ENCODE measurements around the gene FLNB. TPM values are rescaled to one million over a fixed set of nuclear protein-coding genes. Genes with fewer than 3 reads are reported as not detected.

The FLNB gene
- total RNA-seq, 2 experiments from 2014 or later = 47.7 to 48.0 TPM

DNA sequence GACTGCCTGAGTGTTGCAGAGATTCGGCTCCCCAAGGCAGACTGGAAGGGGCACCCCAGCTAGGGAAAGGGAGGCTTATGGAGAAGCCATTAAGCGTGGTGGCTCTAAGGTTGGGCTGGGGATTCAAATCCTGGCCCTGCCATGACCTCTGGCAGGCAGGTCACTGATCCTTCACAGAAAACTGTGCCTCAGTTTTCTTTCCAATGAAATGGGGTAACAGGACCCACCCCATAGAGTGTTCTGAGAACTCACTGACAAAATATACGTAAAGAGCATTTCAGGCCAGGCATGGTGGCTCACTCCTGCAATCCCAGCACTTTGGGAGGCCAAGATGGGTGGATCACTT, 167.9 kb downstream of the FLNB start:
- no peak for DNase-seq
- intact Hi-C loops (cut with micrococcal nuclease) = loop anchor here (2.0 to 10.0 kb wide), 3 partner anchors 131 to 781 kb away; partner anchors contain the start of genes HTD2 and RPP14
- CTCF ChIA-PET = interaction anchor here (0.6 to 4.7 kb wide), 5 partner anchors 9 to 214 kb away, joined by 3 to 46 read pairs (median 3); no protein-coding TSS in a partner anchor
- H3K4me1 Mint-ChIP-seq (ENCODE audit: low read depth) = peaks cover 13% of the 10 kb centered on the region
- H3K27ac Mint-ChIP-seq = no peak overlapping the region
- no peaks in the 10 kb centered on the region for H3K9me3 Mint-ChIP-seq
- H3K36me3 Mint-ChIP-seq (ENCODE audit: low read depth) = no peaks in the 10 kb centered on the region
- no peak overlapping the region for H3K4me3 Mint-ChIP-seq
- H3K27me3 Mint-ChIP-seq (ENCODE audit: low read depth) = peaks cover 6% of the 10 kb centered on the region

DNA sequence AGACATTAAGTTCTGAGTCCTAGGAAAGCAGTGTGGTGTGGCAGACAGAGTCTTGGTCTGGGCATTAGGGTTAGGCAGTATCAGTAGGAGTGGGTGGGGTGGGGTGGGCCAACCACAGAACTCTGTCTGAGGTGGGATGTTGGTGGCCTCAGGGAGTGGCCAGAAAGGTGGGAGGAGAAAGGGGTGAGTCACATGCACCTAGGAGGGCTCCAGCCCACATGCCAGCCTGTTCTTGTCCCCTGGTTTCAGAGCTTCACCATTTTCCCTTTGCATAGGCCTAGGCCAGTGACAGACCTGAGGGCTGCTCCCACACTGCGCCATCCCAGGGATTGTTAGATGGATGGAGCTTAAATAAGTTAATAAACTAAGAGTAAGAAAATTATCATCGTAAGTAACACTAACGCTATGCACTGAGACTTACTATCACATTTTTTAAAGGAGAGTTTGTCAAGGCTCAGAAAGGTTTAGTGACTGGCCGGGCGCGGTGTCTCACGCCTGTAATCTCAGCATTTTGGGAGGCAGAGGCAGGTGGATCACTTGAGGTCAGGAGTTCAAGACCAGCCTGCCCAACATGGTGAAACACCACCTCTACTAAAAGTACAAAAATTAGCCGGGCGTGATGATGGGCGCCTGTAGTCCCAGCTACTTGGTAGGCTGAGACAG, 168.7 kb downstream of the FLNB start:
- Mint-ChIP-seq H3K4me1 (ENCODE audit: low read depth) (peaks cover 13% of the 10 kb centered on the region), H3K9me3 (no peaks in the 10 kb centered on the region), H3K36me3 (ENCODE audit: low read depth) (no peaks in the 10 kb centered on the region), H3K27me3 (ENCODE audit: low read depth) (peaks cover 6% of the 10 kb centered on the region), H3K27ac (no peak overlapping the region), H3K4me3 (no peak overlapping the region)
- no peak for DNase-seq
- intact Hi-C loops (cut with micrococcal nuclease) = loop anchor here (1.0 to 10.0 kb wide), 4 partner anchors 130 to 782 kb away; partner anchors contain the start of genes HTD2 and RPP14
- CTCF ChIA-PET = interaction anchor here (0.5 to 4.7 kb wide), 26 partner anchors 9 to 377 kb away, joined by 3 to 46 read pairs (median 4); partner anchors contain the start of genes FLNB, HTD2 and RPP14

DNA sequence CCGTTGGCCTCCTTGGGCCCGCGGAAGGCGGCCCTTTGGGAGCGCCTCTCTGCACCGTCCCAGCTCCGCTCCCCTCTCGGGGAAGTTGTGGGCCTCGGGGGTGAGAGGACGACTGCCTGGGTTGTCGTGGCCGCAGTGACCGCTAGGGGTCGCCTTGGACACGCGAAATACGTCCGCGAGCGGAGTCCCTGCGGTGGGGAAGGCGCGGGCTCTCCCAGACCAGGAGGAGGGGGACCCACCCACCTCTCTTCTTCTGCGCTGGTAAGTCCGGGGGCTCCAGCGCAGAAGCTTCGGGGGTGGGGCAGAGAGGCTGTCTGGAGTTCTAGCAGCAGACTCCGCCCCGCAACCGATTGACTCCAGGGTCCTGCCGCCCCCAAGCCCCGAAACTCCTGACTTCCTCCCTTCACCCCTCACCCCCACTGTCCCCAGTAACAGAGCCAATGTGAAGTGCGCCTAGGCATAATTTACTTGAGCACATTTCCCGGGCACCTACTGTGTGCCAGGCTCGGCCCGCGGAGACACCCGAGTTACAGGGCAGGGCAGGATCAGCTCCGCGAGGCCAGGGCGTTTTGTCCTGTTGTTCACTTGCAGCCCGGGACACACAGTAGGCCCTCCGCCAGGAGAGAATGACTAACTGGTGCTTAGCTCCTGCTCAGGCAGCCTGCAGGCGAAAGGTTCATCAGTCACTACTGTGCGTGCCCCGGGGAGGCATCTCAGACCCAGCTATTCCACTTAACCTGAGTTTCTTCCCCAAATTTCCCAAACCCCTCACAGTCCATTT, 169.7 kb downstream of the FLNB start:
- Mint-ChIP-seq H3K27ac (no peak overlapping the region), H3K9me3 (no peaks in the 10 kb centered on the region), H3K4me1 (ENCODE audit: low read depth) (peaks cover 13% of the 10 kb centered on the region), H3K4me3 (peak overlapping the region; percentile 59), H3K27me3 (ENCODE audit: low read depth) (peaks cover 6% of the 10 kb centered on the region), H3K36me3 (ENCODE audit: low read depth) (no peaks in the 10 kb centered on the region)
- intact Hi-C loops (cut with micrococcal nuclease) = loop anchor here (1.0 to 10.0 kb wide), 5 partner anchors 39 to 783 kb away; partner anchors contain the start of genes HTD2 and RPP14
- peak; percentile 95 for DNase-seq
- CTCF ChIA-PET = interaction anchor here (0.5 to 4.7 kb wide), 32 partner anchors 8 to 452 kb away, joined by 3 to 46 read pairs (median 4); partner anchors contain the start of genes FLNB, HTD2 and RPP14

DNA sequence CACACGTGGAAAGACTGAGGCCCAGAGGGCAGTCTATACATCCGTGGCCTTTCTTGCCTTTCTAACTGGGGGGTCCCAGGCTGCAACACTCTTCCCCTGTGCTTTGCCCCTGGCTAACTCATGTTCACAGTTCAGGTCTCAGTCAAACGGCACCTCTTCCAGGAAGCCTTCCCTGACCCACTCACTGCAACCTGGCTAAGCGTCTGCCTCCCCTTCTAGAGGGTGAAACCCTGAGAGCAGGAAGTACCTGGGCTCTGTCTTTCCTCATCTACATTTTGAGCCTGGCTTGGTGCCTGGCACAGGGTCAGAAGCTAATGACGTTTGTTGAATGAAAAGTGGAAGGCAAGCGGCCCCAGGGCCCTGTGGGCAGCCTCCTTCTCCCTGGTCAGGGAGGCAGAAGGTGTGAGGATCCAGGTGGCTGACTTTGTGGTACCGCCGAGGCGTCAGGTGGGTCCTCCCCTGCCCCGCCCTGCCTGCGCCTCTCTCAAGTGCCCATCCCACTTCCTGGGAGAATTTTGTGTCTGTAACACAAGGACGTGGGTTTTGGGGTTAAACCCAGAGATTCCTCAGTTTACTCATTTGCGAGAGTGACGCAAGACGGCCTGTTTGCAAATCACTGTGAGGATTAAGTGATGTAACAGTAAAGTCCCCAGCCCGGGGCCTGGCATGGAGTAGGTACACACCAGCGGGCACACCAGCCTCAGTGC, 170.5 kb downstream of the FLNB start:
- CTCF ChIA-PET = interaction anchor here (0.6 to 4.7 kb wide), 25 partner anchors 7 to 452 kb away, joined by 3 to 46 read pairs (median 4); partner anchors contain the start of genes FLNB, HTD2 and RPP14
- Mint-ChIP-seq H3K27me3 (ENCODE audit: low read depth) (peaks cover 6% of the 10 kb centered on the region), H3K4me1 (ENCODE audit: low read depth) (peaks cover 13% of the 10 kb centered on the region), H3K27ac (no peak overlapping the region), H3K36me3 (ENCODE audit: low read depth) (no peaks in the 10 kb centered on the region), H3K4me3 (peak overlapping the region; percentile 59), H3K9me3 (no peaks in the 10 kb centered on the region)
- peak; percentile 41 for DNase-seq
- intact Hi-C loops (cut with micrococcal nuclease) = loop anchor here (2.0 to 10.0 kb wide), 2 partner anchors 38 to 784 kb away; no protein-coding TSS in a partner anchor

DNA sequence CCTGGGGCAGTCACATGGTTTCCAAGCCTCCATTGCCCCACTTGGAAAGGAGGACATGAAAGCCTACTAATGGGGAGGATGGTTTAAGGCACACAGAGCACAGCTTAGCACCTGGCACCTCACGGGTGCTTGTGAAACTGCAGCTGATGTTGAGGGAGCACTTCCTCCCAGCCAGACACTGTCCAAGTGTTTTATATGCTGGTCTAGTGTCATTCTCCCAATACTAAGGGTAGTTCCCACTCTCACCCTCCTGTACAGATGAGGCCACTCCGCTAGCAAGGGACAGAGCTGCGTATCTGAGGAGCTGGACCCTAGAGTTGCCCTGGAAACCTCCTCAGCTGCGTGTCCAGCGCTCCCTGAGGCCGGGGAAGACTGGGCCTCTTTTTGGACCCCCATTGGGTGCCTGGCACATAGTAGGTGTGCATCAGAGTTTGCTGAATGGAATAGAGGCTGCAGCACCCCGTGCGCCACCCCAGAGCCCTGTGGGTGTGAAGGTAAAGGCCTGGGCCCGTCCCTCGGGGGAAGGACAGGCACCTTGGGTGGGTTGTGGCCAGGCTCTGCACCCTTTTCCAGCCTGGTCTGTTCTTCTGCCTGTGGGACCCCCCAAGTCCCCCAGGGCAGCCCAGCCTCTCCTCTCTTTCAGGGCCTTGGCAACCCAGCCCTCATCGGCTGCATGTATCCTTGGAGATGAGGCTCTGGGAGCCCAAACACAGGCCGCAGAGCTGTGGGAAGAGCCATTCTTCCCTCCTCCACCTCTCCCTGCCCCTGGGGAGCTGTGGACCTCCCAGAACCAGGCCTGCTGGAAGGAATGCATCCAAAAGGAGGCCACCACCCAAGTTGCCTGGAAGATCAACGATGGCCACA, 171.2 kb downstream of the FLNB start:
- H3K36me3 Mint-ChIP-seq (ENCODE audit: low read depth) = no peaks in the 10 kb centered on the region
- no peaks in the 10 kb centered on the region for H3K9me3 Mint-ChIP-seq
- CTCF ChIA-PET = interaction anchor here (0.6 to 2.9 kb wide), 11 partner anchors 9 to 127 kb away, joined by 3 to 14 read pairs (median 4); partner anchors contain the start of genes HTD2 and RPP14
- no peak overlapping the region for H3K4me3 Mint-ChIP-seq
- peaks cover 13% of the 10 kb centered on the region for H3K4me1 Mint-ChIP-seq (ENCODE audit: low read depth)
- intact Hi-C loops (cut with micrococcal nuclease) = loop anchor here (2.0 to 10.0 kb wide), 2 partner anchors 37 to 785 kb away; no protein-coding TSS in a partner anchor
- H3K27ac Mint-ChIP-seq = no peak overlapping the region
- H3K27me3 Mint-ChIP-seq (ENCODE audit: low read depth) = peaks cover 6% of the 10 kb centered on the region
- DNase-seq = no peak

DNA sequence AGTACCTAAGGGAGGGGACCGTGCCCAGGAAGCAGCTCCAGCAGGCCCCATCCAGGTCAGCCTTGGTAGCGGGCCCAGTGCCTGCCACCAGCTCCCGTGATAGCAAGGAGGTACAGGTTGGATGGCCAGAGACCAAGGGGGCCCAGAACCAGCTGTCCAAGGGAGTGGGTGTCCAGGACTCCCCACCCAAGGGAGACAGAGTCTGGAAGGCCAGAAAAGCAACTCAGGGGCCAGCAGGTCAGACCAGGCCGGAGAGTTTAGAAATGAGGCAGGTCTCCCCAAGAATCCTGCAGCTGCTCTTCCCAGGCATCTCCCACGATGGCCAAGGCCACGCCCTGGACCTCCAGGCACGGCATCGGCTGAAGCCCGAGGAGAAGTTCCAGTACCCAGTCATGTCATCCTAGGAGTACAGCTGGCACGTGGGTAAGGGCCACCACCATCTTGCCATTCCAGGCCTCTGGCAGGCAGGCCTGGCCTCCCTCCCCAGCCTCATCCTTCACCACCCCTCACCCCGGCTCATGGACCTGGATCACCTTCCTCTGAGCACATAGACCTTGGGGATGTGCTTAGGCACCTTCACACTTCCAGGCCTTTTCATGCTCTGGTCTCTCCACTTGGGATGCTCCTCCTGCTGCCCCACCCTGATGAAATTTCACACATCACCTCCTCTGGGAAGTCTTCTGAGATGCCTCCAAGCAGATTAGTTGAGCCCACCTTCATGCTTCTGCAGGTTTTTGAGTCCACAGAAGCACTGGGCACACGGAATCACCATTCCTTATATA, 172.1 kb downstream of the FLNB start:
- intact Hi-C loops (cut with micrococcal nuclease) = no loop called here
- H3K36me3 Mint-ChIP-seq (ENCODE audit: low read depth) = no peaks in the 10 kb centered on the region
- CTCF ChIA-PET = interaction anchor here (0.6 to 1.7 kb wide), 5 partner anchors 13 to 126 kb away, joined by 3 to 6 read pairs (median 4); partner anchors contain the start of genes HTD2 and RPP14
- no peak overlapping the region for H3K27ac Mint-ChIP-seq
- H3K27me3 Mint-ChIP-seq (ENCODE audit: low read depth) = peaks cover 5% of the 10 kb centered on the region
- H3K9me3 Mint-ChIP-seq = no peaks in the 10 kb centered on the region
- H3K4me1 Mint-ChIP-seq (ENCODE audit: low read depth) = peaks cover 13% of the 10 kb centered on the region
- H3K4me3 Mint-ChIP-seq = no peak overlapping the region
- no peak for DNase-seq

DNA sequence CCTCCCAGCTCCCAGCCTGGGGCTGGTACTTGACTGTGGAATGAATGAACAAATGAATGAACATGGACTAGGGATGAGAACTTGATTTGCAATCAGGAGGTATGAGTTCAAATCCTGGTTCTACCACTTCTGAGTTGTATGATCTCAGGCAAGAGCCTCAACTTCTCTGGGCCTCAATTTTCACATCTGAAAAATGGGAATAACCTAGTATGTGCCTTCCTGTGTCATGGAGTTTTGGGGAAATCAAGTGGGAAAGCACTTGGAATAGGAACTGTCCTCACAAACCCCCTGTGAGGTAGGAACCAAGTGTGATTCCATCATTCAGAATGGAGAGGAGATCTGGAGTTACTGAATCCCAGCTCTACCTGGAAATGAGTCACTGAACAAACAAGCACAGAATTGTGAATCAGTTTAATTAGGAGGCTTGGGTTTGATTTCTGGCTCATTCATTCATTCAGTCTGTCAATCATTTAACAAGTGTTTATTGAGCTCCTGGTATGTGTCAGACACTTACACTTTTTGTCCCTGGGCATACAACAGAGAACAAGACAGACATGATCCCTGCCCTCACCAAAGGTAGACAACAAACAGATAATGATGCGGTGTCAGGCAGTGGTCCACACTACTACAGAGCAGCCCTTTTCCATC, 172.8 kb downstream of the FLNB start:
- intact Hi-C loops (cut with micrococcal nuclease) = no loop called here
- CTCF ChIA-PET = interaction anchor here (0.8 to 1.7 kb wide), 2 partner anchors 36 to 125 kb away, joined by 4 to 6 read pairs; partner anchors contain the start of genes HTD2 and RPP14
- Mint-ChIP-seq H3K9me3 (no peaks in the 10 kb centered on the region), H3K4me1 (ENCODE audit: low read depth) (peaks cover 11% of the 10 kb centered on the region), H3K27ac (no peak overlapping the region), H3K27me3 (ENCODE audit: low read depth) (no peaks in the 10 kb centered on the region), H3K36me3 (ENCODE audit: low read depth) (no peaks in the 10 kb centered on the region), H3K4me3 (no peak overlapping the region)
- no peak for DNase-seq

DNA sequence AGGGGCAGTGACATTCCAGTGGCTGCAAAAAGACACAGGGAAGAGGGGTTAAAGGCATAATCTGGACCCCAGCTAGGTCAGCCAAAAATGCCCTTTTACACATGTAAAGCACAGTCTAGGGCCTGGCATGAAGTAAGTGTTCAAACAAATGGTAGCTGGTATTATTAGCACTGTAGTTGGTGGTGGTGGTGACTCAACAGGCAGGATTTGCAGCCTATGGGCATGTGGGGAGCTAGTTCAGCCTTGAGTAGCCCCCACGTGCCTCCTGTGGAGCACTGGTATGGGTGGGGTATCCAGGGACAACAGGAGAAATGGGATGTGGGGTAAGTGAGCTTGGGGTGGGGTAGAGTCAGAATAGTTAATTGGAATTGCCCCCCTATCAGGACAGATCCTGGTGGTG, 175.0 kb downstream of the FLNB start:
- DNase-seq = no peak
- Mint-ChIP-seq H3K4me1 (ENCODE audit: low read depth) (peaks cover 8% of the 10 kb centered on the region), H3K36me3 (ENCODE audit: low read depth) (no peaks in the 10 kb centered on the region), H3K9me3 (no peaks in the 10 kb centered on the region), H3K27ac (no peak overlapping the region), H3K27me3 (ENCODE audit: low read depth) (no peaks in the 10 kb centered on the region), H3K4me3 (no peak overlapping the region)
- intact Hi-C loops (cut with micrococcal nuclease) = no loop called here
- CTCF ChIA-PET = interaction anchor here (1.1 to 10.5 kb wide), 5 partner anchors 16 to 176 kb away, joined by 3 to 165 read pairs (median 4); no protein-coding TSS in a partner anchor

DNA sequence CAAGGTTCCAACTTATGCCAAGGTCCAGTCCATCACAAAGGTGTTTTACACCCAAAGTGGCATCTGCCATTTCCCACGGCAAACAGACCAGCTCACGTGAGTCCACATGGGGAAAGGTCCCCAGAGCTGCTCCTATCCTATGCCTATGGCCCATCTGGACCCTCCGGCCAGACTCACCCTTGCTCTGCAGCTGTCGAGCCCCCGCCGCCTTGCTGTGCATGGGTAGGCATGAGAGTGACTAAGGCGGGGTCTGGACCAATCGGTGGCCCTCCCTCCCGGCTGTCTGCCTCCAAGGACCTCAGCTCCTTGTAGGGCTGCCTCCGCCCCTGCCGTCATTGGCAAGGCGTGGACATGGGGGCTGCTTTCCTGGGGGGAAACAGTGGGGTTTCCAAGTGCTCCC, 175.7 kb downstream of the FLNB start:
- H3K4me1 Mint-ChIP-seq (ENCODE audit: low read depth) = peaks cover 2% of the 10 kb centered on the region
- no peak for DNase-seq
- H3K27ac Mint-ChIP-seq = no peak overlapping the region
- no peak overlapping the region for H3K4me3 Mint-ChIP-seq
- no peaks in the 10 kb centered on the region for H3K36me3 Mint-ChIP-seq (ENCODE audit: low read depth)
- CTCF ChIA-PET = interaction anchor here (1.0 to 10.5 kb wide), 7 partner anchors 17 to 176 kb away, joined by 3 to 165 read pairs (median 4); partner anchors contain the start of genes HTD2 and RPP14
- intact Hi-C loops (cut with micrococcal nuclease) = no loop called here
- H3K9me3 Mint-ChIP-seq = no peaks in the 10 kb centered on the region
- no peaks in the 10 kb centered on the region for H3K27me3 Mint-ChIP-seq (ENCODE audit: low read depth)

DNA sequence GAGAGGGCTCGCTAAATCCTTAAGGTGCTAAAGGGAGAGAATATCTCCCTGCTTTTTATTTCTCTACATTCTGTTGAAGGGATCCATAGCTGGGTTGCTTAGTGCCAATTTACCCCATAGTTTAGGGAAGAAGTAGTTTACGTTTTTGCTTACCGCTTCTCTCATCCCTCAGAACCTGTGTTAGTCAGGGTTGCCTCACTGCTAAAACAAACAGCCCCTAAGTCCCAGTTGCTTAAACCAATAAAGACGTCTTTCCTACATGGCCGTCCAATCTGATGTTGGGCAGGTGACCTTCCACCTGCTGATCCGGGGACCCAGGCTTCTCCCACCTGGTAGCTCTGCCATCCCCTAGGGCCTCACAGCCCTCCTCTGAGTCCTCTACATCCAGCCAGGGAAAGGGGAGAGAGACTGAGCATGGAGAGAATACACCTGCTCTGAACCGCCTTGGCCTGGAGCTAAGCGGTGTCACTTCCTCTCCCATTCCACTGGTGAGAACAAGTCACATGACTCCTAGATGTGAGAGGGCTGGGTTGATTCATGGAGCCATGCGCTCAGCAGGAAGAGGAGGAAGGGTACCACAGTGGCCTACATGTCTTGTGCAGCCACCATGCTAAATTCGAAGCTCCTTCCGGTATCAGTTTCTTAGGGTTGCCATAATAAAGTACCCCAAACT, 176.2 kb downstream of the FLNB start:
- Mint-ChIP-seq H3K9me3 (no peaks in the 10 kb centered on the region), H3K4me1 (ENCODE audit: low read depth) (no peaks in the 10 kb centered on the region), H3K36me3 (ENCODE audit: low read depth) (no peaks in the 10 kb centered on the region), H3K27me3 (ENCODE audit: low read depth) (no peaks in the 10 kb centered on the region), H3K4me3 (no peak overlapping the region), H3K27ac (no peak overlapping the region)
- intact Hi-C loops (cut with micrococcal nuclease) = no loop called here
- no peak for DNase-seq
- CTCF ChIA-PET = interaction anchor here (0.5 to 10.5 kb wide), 6 partner anchors 17 to 172 kb away, joined by 3 to 165 read pairs (median 4); partner anchors contain the start of genes HTD2 and RPP14

Data from activated naive CD4-positive, alpha-beta T cell treated with anti-CD3 and anti-CD28 coated beads for 36 hours (primary cell).